GM19240 (cell line): ENCODE data around the gene CSNK1G1.
"Not testable (repeated sequence)": the region's sequence is repeated elsewhere in the genome, so short reads cannot be mapped to it uniquely, and the experiment has no call there.

Experiments
- DNase-seq: peaks from one replicate; pipeline ENCODE4 v3.0.0; 2011; ENCODE audit warnings: low spot score; ENCODE audit not compliant: insufficient read length

The CSNK1G1 gene

DNA sequence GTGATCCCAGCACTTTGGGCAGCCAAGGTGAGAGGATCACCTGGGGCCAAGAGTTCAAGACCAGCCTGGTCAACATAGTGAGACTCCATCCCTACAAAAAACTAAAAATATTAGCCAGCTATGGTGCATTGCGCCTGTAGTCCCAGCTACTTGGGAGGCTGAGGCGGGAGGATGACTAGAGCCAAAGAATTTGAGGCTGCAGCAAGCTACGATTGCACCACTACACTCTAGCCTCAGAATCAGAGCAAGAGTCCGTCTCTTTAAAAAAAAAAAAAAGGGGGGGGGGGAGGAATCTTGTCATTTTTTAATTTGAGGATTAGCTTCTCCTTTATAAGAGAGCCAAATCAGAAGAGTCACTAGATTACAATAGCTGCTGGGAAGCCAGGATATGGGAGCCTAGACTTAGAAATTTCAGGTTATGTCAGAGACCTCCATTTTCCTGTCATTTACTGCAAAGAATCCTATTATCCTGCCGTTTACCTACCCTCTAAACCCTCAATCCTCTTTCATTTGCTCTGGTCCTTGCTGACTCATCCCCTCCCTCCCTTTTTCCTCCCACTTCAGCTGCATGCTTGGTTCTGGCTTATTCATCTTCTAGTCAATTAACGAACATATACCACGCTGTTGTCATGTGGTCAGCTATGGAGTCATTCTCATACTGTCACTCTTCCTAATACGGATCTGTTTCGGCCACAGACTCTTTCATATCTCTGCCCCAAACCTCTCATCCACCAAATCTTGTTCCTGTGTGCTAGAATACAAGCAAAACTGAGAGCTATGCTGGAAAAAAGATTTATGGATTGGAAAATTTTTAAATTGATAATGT lies 109.4 kb downstream of the CSNK1G1 start:
- DNase-seq = peak; percentile 25

DNA sequence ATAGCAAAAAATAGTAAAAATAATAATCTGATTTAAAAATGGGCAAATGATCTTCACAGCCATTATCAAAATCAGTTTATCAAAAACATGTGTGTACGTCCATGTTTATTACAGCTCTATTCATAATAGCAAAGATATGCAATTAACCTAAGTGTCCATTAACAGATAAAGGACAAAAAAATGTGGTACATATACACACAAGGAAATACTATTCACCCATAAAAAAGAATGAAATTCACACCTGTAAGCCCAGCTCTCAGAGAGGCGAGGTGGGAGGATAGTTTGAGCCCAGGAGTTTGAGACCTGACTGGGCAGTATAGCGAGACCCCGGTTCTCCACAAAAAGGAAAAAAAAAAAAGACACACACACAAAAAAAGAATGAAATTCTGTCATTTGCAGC lies 110.6 kb downstream of the CSNK1G1 start:
- DNase-seq = no peak

DNA sequence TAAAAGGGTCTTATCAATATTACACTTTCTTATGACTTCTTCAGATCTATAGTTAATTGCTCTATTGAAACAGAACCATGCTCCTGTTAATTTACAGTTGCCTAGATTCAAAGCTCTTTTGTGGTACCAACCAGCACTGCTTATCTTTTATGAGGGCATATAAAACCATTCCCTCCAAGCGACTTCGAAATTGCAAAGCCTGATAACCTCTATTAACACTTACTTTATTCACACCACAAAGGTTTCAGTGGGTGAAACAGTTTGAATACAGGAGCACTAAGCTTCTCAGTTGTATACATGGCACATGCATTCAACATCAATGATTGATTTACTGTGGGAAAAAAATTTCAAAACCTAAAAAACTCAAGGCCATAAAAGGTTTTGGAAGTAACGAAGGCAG lies 118.3 kb downstream of the CSNK1G1 start:
- DNase-seq = no peak

DNA sequence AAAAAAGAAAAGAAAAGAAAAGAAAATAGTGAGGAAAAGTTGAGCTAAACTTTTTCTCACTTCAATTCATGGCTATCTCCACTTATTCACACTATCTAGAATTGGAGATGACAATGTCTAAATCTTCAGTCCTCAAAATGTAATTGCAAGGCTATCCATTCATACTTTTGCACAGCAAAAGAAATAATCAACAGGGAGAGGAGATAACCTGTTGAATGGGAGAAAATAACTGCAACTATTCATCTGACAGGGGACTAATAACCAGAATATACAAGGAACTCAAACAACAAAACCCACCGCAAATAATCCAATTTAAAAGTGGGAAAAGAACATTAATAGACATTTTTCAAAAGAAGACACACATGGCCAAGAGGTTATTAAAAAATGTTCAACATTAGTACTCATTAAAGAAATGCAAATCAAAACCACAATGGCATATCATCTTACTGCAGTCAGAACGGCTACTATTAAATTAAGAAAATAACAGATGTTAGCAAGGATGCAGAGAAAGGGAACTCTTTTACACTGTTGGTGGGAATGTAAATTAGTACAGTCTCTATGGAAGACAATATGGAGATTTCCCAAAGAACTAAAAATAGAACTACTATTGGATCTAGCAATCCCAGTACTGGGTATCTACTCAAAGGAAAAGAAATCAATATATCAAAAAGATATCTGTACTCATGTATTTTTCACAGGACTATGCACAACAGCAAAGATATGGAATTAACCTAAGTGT lies 119.6 kb downstream of the CSNK1G1 start:
- DNase-seq = no peak

DNA sequence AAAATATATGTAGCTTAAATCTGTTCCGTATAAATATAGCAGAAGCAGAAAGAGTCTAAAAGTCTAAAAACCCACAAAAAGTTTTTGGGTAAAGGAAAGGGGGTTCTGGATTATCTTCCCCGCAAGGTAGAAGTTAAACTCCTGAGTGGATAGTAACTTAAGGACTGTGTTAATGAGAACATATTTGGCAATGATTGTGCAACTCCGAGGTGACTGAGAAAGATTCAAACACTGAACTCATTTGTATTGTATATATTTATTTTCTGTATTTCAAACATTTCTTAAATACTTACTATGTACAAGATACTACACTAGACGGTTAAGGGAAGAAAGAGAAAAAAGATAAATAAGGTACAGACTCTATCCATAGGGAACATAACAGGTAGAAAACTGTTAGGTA lies 120.4 kb downstream of the CSNK1G1 start:
- no peak for DNase-seq

DNA sequence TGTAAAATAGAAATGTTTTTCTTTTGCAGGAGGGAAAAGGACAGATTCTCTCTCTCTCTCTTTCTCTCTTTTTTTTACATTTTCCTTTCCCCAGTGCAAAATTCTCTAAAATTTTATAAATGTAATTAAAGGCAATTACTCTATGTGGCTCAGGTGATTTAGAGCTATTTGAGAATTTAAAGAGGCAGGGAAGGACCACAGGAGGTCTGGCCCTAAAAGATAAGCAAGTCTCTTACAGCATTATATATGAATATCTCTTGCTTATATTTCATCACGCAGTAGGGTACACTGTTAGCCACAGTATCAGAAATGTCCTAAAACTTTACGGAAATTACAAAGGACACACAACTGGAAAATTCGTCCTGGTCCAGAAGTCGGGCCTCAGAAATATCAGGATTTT lies 122.7 kb downstream of the CSNK1G1 start:
- no peak for DNase-seq

DNA sequence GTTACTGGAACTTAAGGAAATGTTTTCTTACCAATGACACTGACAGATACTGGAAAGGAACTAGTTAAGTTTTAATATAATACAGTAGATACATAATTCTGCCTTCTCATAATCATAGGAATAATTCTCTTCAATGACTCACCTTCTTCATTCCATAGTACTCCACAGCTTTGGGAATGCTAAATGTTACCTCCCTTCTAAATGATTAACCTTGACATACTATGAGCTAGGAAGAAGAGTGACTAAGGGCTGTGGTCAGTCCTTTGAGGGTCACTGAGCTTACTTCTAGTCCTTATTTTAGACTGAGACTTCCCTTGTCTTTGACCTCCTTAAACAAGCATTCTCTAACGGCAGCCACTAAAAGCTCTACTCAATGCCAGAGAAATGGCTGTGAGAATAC lies 123.6 kb downstream of the CSNK1G1 start:
- DNase-seq = no peak

DNA sequence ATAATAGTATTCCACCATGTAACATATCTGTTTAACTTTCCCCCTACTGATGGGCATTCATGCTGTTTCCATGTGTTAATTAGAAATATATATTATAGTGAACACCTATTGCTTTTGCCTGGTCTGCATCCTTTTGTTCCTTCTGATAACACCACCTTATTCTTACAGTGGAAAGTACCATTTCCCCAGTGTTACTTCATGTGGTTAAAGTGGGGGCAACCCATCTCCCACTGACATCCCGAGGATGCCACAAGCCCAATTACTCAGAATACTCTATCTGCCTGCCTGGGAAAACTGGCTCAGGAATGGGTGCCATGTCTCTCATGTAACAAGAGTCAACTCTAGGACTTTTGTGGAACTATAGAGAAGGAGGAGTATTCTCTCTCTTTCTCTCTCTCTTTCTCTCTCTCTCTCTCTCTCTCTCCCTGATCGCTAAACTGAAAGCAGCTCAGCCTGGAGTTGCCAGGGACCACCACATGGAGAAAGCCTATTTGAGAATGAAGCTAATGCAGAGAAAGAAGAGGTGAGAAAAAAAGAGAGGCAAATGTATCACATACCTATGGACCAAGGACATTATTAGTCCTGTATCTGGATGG lies 126.7 kb downstream of the CSNK1G1 start:
- DNase-seq = no peak

DNA sequence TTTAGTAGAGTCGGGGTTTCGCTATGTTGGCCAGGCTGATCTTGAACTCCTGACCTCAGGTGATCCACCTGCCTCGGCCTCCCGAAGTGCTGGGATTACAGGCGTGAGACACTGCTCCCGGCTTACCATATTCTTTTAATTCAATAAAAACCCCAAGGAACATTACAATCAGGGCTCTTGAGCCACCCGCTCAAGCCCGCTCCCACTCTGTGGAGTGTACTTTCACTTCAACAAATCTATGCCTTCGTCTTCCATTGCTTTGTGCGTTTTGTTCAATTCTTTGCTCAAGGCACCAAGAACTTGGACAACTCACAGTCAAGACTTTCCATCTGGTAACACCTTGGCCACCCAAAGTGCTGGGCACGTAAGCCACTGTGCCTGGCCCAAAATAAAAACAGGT lies 130.2 kb downstream of the CSNK1G1 start:
- no peak for DNase-seq

DNA sequence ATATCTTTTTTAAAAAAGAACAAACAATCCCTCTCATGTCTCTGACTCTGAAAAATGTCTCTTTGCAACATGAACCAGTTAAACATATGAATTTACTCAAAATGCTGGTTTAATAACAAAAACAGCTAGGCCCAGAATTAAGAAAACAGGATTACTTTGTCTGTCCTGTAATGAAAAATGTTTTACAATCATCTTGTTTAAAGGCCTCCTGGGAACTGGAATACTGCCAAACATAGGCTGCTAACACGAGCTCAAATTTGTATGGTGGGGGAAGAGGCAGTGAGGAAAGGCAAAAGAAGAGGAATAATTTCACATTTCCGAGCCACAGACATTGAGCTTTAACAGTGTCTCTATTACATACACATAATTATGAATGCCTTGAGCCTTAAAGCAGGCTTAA lies 131.5 kb downstream of the CSNK1G1 start:
- DNase-seq = no peak

DNA sequence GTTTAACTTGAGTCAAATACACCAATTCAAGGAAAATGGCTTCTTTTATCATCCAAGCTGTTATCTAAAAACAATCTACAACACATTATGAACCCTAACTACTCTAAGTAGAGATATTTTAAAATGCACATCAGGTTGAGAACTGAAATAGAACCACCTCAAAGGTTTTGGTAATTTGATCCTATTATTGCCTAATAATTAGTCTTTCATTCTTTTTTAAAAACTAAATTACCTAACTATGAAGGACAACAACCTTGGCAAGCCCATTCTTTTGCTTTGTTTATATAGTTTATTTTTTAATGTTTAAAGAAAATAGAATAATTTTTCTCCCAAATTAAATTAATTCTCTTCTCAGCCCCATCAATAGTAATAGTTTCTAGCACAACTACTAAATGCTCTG lies 132.1 kb downstream of the CSNK1G1 start:
- no peak for DNase-seq

DNA sequence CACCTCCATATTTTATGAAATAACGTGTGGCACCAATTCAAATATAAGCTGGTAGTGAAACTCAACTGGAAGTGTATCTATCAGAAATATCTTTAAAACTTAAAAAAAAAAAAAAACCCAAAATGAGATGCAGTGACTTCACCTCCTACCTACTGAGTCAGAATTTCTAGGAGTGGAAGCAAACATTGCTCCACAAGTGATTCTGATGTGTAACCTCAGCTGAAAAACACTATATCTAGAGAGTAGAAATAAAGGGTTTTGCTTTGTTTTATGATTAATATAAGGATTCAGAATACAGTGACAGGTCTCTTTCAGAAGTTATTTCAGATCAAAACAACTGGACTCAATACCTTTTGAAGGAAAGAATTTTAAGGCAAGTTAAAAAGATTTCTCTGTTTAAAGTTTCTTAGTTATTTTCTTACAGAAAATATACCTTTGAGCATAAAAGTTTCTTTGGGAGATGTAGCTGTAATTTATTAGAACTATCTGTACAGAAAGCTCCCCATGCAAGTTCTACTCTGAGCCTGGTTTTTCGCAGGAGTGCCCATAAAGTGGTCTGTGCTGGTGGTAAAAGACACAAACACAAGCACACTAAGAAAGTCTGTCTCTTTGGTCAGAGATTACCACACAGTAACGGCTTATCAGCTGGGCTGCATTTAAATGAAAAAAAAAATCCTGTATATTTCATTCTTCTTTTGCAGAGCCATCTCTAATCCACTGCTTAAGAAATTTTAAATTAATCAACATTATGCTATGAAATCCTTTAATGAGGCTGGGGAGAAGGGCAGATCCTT lies 133.2 kb downstream of the CSNK1G1 start:
- no peak for DNase-seq

DNA sequence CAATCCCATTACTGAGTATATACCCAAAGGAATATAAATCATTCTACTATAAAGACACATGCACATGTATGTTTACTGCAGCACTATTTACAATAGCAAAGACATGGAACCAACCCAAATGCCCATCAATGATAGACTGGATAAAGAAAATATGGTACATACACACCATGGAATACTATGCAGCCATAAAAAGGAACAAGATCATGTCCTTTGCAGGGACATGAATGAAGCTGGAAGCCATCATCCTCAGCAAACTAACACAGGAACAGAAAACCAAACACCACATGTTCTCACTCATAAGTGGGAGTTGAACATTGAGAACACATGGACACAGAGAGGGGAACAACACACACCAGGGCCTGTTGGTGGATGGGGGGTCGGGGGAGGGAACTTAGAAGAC lies 134.1 kb downstream of the CSNK1G1 start:
- DNase-seq = not testable (repeated sequence)

DNA sequence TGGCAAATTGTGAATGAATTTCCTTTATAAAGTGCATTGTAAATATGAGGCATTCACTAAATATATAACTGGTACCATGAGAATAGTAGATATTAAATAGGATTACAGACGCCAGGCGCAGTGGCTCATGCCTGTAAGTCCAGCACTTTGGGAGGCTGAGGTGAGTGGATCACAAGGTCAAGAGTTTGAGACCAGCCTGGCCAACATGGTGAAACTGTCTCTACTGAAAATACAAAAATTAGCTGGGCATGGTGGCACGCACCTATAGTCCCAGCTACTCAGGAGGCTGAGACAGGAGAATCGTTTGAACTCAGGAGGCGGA lies 138.6 kb downstream of the CSNK1G1 start:
- DNase-seq = not testable (repeated sequence)

DNA sequence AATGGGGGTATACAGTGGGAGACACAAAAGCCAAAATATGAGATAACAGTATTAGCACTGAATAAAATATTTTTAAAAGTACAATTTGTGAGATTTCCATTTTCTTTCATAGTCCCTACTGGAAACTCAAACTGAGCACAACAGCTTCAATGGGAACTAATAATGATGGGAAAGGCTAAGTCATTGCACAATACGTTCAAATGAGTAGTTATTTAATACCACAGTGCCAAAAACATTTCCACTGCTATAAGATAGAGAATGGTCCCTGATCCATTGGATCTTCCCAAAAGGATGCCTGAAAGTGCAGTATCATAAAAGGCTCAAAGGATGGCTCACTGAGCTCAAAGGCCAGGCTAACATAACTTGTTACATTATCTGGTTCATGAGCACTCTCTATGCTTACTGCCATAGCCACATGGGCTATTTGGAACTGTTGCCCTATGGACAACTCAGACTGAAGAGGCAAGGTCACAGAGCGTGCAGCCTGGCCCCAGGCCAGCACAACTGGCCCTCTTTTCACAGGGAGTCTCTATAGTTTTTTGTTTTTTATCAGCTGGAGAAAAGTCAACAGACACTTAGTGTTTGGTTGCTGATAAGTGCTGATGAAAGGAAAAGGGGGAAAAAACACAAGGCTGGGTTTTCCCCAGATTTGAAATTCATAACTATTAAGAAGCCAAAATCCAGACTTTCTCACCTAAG lies 139.1 kb downstream of the CSNK1G1 start:
- DNase-seq = no peak

DNA sequence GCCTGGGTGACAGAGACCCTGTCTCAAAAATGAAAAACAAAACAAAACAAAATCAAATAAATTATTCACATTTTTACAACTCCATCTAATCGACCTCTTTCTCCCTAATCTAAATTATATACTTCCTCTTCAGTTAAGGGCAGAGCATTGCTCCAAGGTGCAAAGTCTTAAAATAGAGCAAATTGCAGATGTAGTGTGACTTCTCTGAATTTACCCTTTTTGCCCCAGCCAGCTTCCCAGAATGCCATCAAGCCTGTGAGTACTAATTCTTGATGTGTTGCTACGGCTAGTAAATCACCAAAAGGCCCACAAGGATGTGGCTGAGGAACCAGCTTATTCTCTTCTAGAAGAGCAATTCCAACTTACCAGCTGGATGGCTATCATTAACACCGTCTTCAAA lies 139.8 kb downstream of the CSNK1G1 start:
- no peak for DNase-seq

DNA sequence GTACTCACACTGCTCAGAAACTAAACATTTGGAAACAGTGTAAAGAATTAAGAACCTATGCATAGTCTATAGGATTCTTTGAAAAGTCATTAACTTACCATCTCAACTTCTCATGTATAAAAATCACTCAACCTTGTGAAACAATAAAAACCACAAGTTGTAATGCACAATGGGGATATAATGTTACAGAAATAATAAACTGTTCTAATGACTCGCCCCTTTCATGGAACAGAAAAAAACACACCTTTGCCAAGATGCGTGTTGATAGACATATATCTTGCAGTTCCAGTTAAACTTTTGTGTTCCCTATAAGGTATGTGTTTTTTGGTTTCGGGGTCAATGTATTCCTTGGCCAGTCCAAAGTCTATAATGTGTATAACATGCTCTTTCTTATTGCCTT lies 142.3 kb downstream of the CSNK1G1 start:
- no peak for DNase-seq

DNA sequence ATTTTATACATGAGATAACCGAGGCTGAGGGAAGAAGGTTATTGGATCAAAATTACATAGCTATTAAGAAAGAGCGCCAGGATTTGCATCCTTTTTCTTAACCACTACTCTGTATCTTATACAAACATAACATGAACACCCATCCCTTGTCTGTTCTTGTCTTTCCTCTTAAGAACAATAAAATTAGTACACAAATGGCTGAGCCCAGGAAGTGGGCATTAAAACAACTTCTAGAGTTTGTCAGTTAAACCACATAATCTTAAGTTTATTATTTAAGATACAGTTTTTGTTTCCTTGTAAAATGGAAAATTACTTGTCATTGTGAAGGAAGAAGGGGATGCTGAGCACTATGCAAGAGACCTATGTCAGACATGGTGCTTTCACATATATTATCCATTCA lies 144.3 kb downstream of the CSNK1G1 start:
- no peak for DNase-seq

DNA sequence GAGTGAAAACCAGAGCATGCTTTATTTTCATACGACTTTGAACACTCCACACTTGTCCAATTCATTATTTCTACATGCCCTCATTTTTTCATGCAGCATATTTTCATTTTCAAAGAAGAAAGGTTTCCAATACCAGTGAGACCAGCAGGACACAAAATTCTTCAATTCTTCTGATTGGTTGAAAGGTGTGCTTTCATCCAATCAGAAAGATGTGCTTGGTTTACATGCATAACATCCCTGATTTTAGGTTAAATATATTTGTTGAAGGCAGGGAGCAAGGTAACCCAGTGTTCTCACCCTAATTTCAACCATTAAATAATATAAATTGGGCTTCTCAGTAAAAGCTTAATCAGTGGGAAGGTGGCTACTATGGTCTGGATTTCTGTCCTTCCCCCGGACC lies 145.6 kb downstream of the CSNK1G1 start:
- DNase-seq = no peak

DNA sequence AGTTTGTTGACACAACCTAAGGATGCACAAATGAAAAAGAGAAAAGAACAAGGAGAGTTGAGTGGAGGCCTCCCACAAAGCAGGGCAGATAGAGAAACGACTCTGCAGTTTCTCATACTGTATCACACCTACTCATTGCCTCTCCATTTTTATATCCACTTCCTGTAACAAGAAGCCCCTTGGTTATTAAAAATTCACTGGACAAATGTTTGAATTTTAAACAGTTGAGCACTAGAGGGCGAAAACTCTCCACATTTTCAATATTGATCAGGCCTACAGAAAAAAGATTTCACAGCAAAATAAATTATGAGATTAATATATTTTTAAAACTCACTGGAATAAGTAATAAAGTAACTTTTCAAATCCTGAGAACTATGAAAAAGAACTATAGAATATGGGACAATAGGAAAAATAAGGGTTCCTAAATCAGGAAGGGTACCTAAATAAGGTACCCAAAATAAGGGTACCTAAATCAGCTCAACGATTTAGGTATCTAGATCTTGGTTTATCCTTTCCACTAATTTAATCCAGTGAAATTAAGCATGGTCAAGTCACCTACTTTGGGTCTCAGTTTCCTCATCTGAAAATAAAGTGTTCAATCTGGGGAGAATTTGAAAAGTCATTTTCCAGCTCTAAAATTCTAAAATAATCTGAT lies 146.2 kb downstream of the CSNK1G1 start:
- DNase-seq = peak; percentile 2

DNA sequence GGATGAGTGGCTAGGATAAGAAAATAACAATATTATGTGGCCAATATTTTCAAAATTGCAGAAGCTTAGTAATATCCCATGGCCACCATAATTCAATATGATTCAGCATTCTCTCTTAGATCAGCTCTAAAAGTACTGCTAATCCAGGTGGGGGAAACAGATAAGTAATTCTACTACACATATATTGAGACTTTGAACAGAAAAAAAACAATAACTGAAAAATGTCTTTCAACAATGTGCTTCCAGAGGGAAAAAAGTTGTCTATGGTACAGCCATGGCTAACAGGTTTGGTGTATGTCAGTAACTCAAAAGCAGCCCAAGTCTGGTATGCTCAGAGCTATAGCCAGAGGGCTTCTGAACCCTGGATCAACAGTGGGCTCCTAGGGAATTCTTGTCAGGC lies 150.8 kb downstream of the CSNK1G1 start:
- DNase-seq = no peak
